HG02884 (cell line): ENCODE data around the gene RNF212.

Experiments used
- ATAC-seq: cut with Tn5 transposase; IDR thresholded peaks from one replicate; pipeline ENCODE4 v1.9.1; 2021; ENCODE audit warnings: mild to moderate bottlenecking, moderate library complexity; ENCODE audit not compliant: unreplicated experiment

The RNF212 gene

GRCh38 chr4:1115528-1116293 is 2.3 kb upstream of the RNF212 start:
- no peak for ATAC-seq

GRCh38 chr4:1112821-1113182 is 562 bp downstream of the RNF212 start:
- no peak for ATAC-seq

- no peak for ATAC-seq
These were observed 1.1 kb downstream of the RNF212 start for GRCh38 chr4:1112174-1112820.

GRCh38 chr4:1111259-1111809 is 2.0 kb downstream of the RNF212 start:
- no peak for ATAC-seq

- no peak for ATAC-seq
These were observed 3.4 kb downstream of the RNF212 start for GRCh38 chr4:1109898-1110506.

- ATAC-seq = no peak
These were observed 4.0 kb downstream of the RNF212 start for GRCh38 chr4:1109333-1109732.

GRCh38 chr4:1105662-1106061 is 7.7 kb downstream of the RNF212 start:
- no peak for ATAC-seq

GRCh38 chr4:1105067-1105466 is 8.3 kb downstream of the RNF212 start:
- no peak for ATAC-seq

- no peak for ATAC-seq
These were observed 8.7 kb downstream of the RNF212 start for GRCh38 chr4:1104647-1105046.

GRCh38 chr4:1099684-1100335 is 13.6 kb downstream of the RNF212 start:
- ATAC-seq = no peak

- no peak for ATAC-seq
These were observed 14.1 kb downstream of the RNF212 start for GRCh38 chr4:1099270-1099669.

- ATAC-seq = no peak
These were observed 14.9 kb downstream of the RNF212 start for GRCh38 chr4:1098311-1098925.

GRCh38 chr4:1097553-1097952 is 15.8 kb downstream of the RNF212 start:
- ATAC-seq = no peak

GRCh38 chr4:1096841-1097240 is 16.5 kb downstream of the RNF212 start:
- no peak for ATAC-seq

GRCh38 chr4:1094336-1094690 is 19.1 kb downstream of the RNF212 start:
- ATAC-seq = no peak

GRCh38 chr4:1093391-1094335 is 19.7 kb downstream of the RNF212 start:
- ATAC-seq = no peak

GRCh38 chr4:1092983-1093361 is 20.4 kb downstream of the RNF212 start:
- no peak for ATAC-seq

GRCh38 chr4:1092026-1092982 is 21.1 kb downstream of the RNF212 start:
- ATAC-seq = no peak

GRCh38 chr4:1091561-1091995 is 21.8 kb downstream of the RNF212 start:
- ATAC-seq = no peak
